Effector memory CD8-positive, alpha-beta T cell (primary cell): Measurements from ENCODE around the gene XRCC5.

Source experiments
- ATAC-seq: fragments of 150-1000 bp; cut with Tn5 transposase; replicated peaks from 2 replicates; pipeline ENCODE4 v1.10.0; 2021; ENCODE audit warnings: mild to moderate bottlenecking, moderate library complexity
- DNase-seq, 3 experiments: peaks; one replicate each; pipeline ENCODE4 v3.0.0; 2021
- H3K27ac Mint-ChIP-seq, 2 donors: one replicate each; pipeline ENCODE4 v1.8.0; 2022; ENCODE audit warnings: mild to moderate bottlenecking in 2 of 2, mixed read lengths in 2 of 2, moderate library complexity in 2 of 2
- H3K27me3 Mint-ChIP-seq, 2 donors: one replicate each; pipeline ENCODE4 v1.8.0; 2022; ENCODE audit warnings: mixed read lengths in 2 of 2
- H3K36me3 Mint-ChIP-seq: one replicate; pipeline ENCODE4 v1.8.0; 2022; ENCODE audit warnings: mild to moderate bottlenecking, moderate library complexity, mixed read lengths; ENCODE audit not compliant: insufficient read depth
- H3K4me1 Mint-ChIP-seq, 2 donors: one replicate each; pipeline ENCODE4 v1.8.0; 2022; ENCODE audit warnings: low read depth in 2 of 2, mixed read lengths in 2 of 2
- H3K4me3 Mint-ChIP-seq, 2 donors: one replicate each; pipeline ENCODE4 v1.8.0; 2022; ENCODE audit warnings: mild to moderate bottlenecking in 2 of 2, mixed read lengths in 2 of 2, moderate library complexity in 2 of 2
- H3K9me3 Mint-ChIP-seq, 2 donors: one replicate each; pipeline ENCODE4 v1.8.0; 2022; ENCODE audit warnings: mixed read lengths in 2 of 2
- total RNA-seq, 9 experiments: gene quantifications; one replicate each; lab custom pipeline; 2026; lab: John Stamatoyannopoulos, UW

The XRCC5 gene
- 264 to 1,017 (median 559) reads per million in 9 experiments for total RNA-seq

GRCh38 chr2:216108967-216109921 is at the start of gene XRCC5:
XRCC5 (plus strand) TSS chr2:216109348; CDS start chr2:216109437, 89 bp downstream.
- DNase-seq (peak; percentile 96 to 97 (median 97)), ATAC-seq (peak; percentile 86)
- Mint-ChIP-seq H3K4me1 (peaks cover 37 to 54% of the 10 kb centered on the region in 2 donors), H3K36me3 (peaks cover 53% of the 10 kb centered on the region), H3K27me3 (no peaks in the 10 kb centered on the region), H3K9me3 (no peaks in the 10 kb centered on the region), H3K4me3 (peak within 1 kb of the TSS; percentile 100), H3K27ac (peak within 1 kb of the TSS; percentile 100)

GRCh38 chr2:216064014-216064630 is 45.0 kb upstream of the XRCC5 start:
- DNase-seq (no peak), ATAC-seq (no peak)
- Mint-ChIP-seq H3K9me3 (no peaks in the 10 kb centered on the region), H3K27me3 (no peaks in the 10 kb centered on the region), H3K27ac (no peak overlapping the region), H3K4me1 (peaks cover 4% of the 10 kb centered on the region in 2 donors), H3K4me3 (no peak overlapping the region), H3K36me3 (peaks cover 20% of the 10 kb centered on the region)

- Mint-ChIP-seq H3K27ac (no peak overlapping the region), H3K4me1 (peaks cover 4% of the 10 kb centered on the region in 2 donors), H3K4me3 (no peak overlapping the region), H3K36me3 (peaks cover 20% of the 10 kb centered on the region), H3K9me3 (no peaks in the 10 kb centered on the region), H3K27me3 (no peaks in the 10 kb centered on the region)
- DNase-seq (no peak), ATAC-seq (no peak)
These were observed 44.5 kb upstream of the XRCC5 start for GRCh38 chr2:216064665-216065064.

- Mint-ChIP-seq H3K27ac (peak overlapping the region in 1 of 2 donors; percentile 3), H3K4me3 (no peak overlapping the region), H3K4me1 (peaks cover 4% of the 10 kb centered on the region in 2 donors), H3K27me3 (no peaks in the 10 kb centered on the region), H3K36me3 (peaks cover 13% of the 10 kb centered on the region), H3K9me3 (no peaks in the 10 kb centered on the region)
- DNase-seq (no peak), ATAC-seq (no peak)
These were observed 42.9 kb upstream of the XRCC5 start for GRCh38 chr2:216066230-216066629.

- H3K4me1 Mint-ChIP-seq: peaks cover 4 to 7% of the 10 kb centered on the region in 2 donors
- no peaks in the 10 kb centered on the region for H3K36me3 Mint-ChIP-seq
- H3K27me3 Mint-ChIP-seq: no peaks in the 10 kb centered on the region
- no peak for ATAC-seq
- no peaks in the 10 kb centered on the region for H3K9me3 Mint-ChIP-seq
- H3K27ac Mint-ChIP-seq: no peak overlapping the region
- H3K4me3 Mint-ChIP-seq: no peak overlapping the region
- no peak for DNase-seq
These were observed 40.1 kb upstream of the XRCC5 start for GRCh38 chr2:216069028-216069427.

- ATAC-seq (no peak), DNase-seq (no peak)
- Mint-ChIP-seq H3K9me3 (no peaks in the 10 kb centered on the region), H3K36me3 (no peaks in the 10 kb centered on the region), H3K27ac (no peak overlapping the region), H3K27me3 (no peaks in the 10 kb centered on the region), H3K4me3 (no peak overlapping the region), H3K4me1 (peaks cover 7 to 9% of the 10 kb centered on the region in 2 donors)
These were observed 39.0 kb upstream of the XRCC5 start for GRCh38 chr2:216070195-216070594.

GRCh38 chr2:216071111-216071851 is 37.9 kb upstream of the XRCC5 start:
- no peak for DNase-seq
- Mint-ChIP-seq H3K36me3 (no peaks in the 10 kb centered on the region), H3K9me3 (no peaks in the 10 kb centered on the region), H3K4me1 (peaks cover 7 to 9% of the 10 kb centered on the region in 2 donors), H3K27ac (no peak overlapping the region), H3K27me3 (no peaks in the 10 kb centered on the region), H3K4me3 (no peak overlapping the region)
- ATAC-seq: no peak

GRCh38 chr2:216072473-216072872 is 36.7 kb upstream of the XRCC5 start:
- no peak overlapping the region for H3K4me3 Mint-ChIP-seq
- ATAC-seq (no peak), DNase-seq (no peak)
- H3K27ac Mint-ChIP-seq: no peak overlapping the region
- no peaks in the 10 kb centered on the region for H3K36me3 Mint-ChIP-seq
- H3K4me1 Mint-ChIP-seq: peaks cover 7 to 9% of the 10 kb centered on the region in 2 donors
- no peaks in the 10 kb centered on the region for H3K9me3 Mint-ChIP-seq
- H3K27me3 Mint-ChIP-seq: no peaks in the 10 kb centered on the region

- H3K36me3 Mint-ChIP-seq: no peaks in the 10 kb centered on the region
- H3K27me3 Mint-ChIP-seq: no peaks in the 10 kb centered on the region
- no peak overlapping the region for H3K4me3 Mint-ChIP-seq
- DNase-seq (no peak), ATAC-seq (no peak)
- peaks cover 3 to 5% of the 10 kb centered on the region in 2 donors for H3K4me1 Mint-ChIP-seq
- H3K9me3 Mint-ChIP-seq: no peaks in the 10 kb centered on the region
- no peak overlapping the region for H3K27ac Mint-ChIP-seq
These were observed 35.4 kb upstream of the XRCC5 start for GRCh38 chr2:216073773-216074172.

- ATAC-seq: no peak
- Mint-ChIP-seq H3K9me3 (no peaks in the 10 kb centered on the region), H3K36me3 (no peaks in the 10 kb centered on the region), H3K27me3 (no peaks in the 10 kb centered on the region), H3K4me1 (peaks cover 3 to 5% of the 10 kb centered on the region in 2 donors), H3K4me3 (no peak overlapping the region), H3K27ac (no peak overlapping the region)
- DNase-seq: no peak
These were observed 34.8 kb upstream of the XRCC5 start for GRCh38 chr2:216074380-216074779.

GRCh38 chr2:216074794-216075193 is 34.4 kb upstream of the XRCC5 start:
- H3K27me3 Mint-ChIP-seq: no peaks in the 10 kb centered on the region
- no peak overlapping the region for H3K4me3 Mint-ChIP-seq
- H3K27ac Mint-ChIP-seq: no peak overlapping the region
- ATAC-seq: no peak
- H3K9me3 Mint-ChIP-seq: no peaks in the 10 kb centered on the region
- peaks cover 3 to 5% of the 10 kb centered on the region in 2 donors for H3K4me1 Mint-ChIP-seq
- no peak for DNase-seq
- no peaks in the 10 kb centered on the region for H3K36me3 Mint-ChIP-seq

- Mint-ChIP-seq H3K9me3 (no peaks in the 10 kb centered on the region), H3K4me1 (peaks cover 5 to 13% of the 10 kb centered on the region in 2 donors), H3K27me3 (no peaks in the 10 kb centered on the region), H3K36me3 (no peaks in the 10 kb centered on the region), H3K4me3 (no peak overlapping the region), H3K27ac (no peak overlapping the region)
- no peak for DNase-seq
- ATAC-seq: no peak
These were observed 33.4 kb upstream of the XRCC5 start for GRCh38 chr2:216075510-216076485.
